ENCODE measurements around the gene IPPK.

GRCh38 chr9:92663126-92663525 lies 6.8 kb downstream of the IPPK start:
- no peak for TF ChIP-seq CTCF (IDR thresholded peaks at IDR 0.05; ENCODE audit: low read depth, low read length, poor library complexity, severe bottlenecking)
- no peak for TF ChIP-seq EZH2phosphoT487 (IDR thresholded peaks at IDR 0.05; ENCODE audit: borderline replicate concordance, low read length)

Data from DOHH2 (cell line).